IPS DF 4.7 (cell line): ENCODE data around the gene FTCDNL1.

Experiments used
- DNase-seq: peaks from one replicate; pipeline ENCODE4 v3.0.0-alpha.2; 2013; ENCODE audit warnings: low spot score; ENCODE audit errors: extremely low read depth

FTCDNL1 gene

DNA sequence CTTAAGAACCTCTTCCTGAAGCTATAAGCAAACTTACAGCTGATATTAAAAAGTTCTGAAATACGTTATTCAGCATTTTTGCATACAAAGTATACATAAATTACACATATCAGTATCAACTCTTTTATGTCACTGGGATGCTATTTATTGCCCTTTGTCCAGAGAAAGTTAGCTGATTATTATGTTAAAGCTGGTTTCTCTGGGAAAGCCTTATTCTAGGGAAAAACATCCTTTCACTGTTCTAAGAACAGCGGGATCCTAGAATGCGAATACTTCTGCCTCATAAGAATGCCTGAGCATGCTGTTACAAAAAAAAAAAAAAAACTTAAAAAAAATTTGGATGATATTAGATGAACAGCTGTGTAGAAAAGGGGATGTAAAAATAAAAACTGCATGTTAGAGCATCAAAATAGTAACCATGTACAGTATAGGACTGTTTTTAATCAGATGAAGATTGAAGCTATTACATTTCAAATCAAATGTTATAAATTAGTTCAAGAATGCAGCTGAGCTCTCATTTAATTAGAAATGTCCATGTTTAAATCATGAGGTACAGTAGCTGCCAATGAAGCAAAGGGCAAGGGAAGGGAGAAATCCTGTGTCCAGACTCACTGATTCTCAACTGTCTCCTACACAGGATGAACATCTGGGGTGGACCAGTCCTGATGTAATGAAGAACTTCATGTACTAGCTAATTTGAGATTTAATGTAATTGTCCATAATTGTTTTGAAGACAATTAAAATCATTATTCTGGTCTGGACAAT, 8.2 kb downstream of the FTCDNL1 start:
- DNase-seq: no peak

DNA sequence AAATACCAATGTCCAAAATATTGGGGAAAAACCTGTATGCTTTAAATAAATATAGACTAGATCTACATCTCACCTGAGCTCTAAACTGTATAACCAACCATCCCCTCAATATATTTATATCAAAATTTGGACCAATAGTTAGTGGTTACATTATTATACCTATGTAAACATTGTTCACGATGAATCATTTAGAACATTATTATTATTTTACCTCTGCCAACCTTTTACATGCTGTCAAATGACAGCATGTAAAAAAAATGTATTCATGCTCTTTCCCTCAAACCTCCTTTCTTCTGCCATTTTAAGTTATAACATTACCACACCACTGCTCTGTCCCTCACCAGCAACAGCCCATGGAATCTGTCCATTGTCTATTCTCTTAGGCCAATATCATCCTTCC, 9.6 kb downstream of the FTCDNL1 start:
- no peak for DNase-seq

DNA sequence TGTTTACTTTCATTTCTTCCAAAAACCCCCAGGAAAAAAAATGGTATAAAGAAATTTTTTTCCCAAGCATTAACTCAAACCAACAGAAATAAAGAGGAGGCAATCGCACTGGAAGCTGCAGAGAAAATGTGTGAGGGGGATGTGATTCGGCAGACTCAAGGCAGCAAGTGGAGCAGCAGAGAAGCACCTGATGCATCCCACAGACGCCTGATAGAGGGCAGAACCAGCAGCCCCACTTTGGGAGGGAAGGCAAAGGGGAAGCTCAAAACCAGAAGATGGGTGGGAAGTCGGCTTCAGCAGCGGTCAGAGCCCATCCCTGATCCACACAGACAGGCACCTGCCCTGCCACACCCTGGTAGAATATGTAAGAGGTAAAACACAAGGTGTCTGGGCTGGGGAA, 12.6 kb downstream of the FTCDNL1 start:
- no peak for DNase-seq

- no peak for DNase-seq
These were observed 14.0 kb downstream of the FTCDNL1 start for GRCh38 chr2:199836943-199837342.

DNA sequence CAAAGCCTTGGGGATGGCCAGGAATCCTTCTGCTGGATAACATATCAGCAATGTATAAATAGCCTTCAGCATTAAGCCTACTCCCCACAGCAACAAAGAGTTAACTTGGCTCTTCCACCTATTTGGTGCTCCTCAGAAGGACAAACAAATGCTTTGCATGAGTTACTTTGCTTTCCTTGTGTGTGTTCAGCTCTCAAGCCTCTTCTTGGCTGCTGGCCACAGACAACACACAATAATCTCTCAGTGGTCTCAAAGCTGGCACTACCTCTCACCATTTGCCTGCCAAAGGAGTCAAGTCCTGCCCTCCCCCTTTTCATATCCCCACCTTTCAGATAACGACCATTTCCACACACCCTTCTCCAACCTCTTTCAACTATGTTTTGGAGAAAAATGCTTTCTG, 17.5 kb downstream of the FTCDNL1 start:
- DNase-seq: no peak

DNA sequence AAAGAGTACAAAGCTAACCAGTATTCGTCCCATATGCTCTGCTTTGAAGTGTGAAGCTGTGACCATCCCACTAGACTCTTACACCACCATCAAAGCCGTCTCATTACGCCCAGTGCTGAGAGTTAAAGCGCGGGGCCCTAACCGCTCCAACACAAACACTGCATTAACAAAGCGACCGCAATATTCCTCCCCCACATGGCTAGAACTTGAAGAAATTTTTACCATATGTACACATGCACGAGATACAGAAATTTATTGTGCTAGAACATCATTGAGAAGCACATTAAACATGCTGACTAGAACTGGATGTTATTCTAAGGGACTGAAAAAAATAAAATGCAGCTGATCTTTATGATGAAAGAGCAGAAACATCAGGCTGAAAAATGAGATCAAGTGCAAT, 20.5 kb downstream of the FTCDNL1 start:
- no peak for DNase-seq

- no peak for DNase-seq
These were observed 21.4 kb downstream of the FTCDNL1 start for GRCh38 chr2:199829628-199830027.

DNA sequence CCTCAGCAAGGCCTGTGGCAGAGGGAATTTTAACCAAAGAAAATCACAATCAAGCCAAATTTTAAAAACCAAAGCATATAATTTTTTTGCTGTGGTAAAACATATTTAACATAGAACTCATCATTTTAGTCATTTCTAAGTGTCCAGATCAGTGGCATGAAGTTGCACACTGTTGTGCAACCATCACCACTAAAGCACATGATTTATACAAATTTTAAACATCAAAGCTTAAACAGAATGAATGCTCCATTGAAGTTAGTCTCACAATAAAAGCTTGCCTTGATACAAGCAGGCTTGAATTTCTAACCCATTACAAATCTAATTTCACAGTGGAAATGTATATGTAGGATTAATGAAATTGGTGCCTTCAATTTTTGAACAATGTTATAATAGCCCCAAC, 31.2 kb downstream of the FTCDNL1 start:
- DNase-seq: no peak

GRCh38 chr2:199818754-199819153, 32.2 kb downstream of the FTCDNL1 start:
- DNase-seq: no peak

- DNase-seq: no peak
These were observed 33.0 kb downstream of the FTCDNL1 start for GRCh38 chr2:199818026-199818425.

GRCh38 chr2:199814817-199815211, 36.2 kb downstream of the FTCDNL1 start:
- DNase-seq: no peak

- no peak for DNase-seq
These were observed 36.7 kb downstream of the FTCDNL1 start for GRCh38 chr2:199814101-199814816.

GRCh38 chr2:199812493-199812892, 38.5 kb downstream of the FTCDNL1 start:
- no peak for DNase-seq

- no peak for DNase-seq
These were observed 39.6 kb downstream of the FTCDNL1 start for GRCh38 chr2:199811346-199811745.

- DNase-seq: no peak
These were observed 40.4 kb downstream of the FTCDNL1 start for GRCh38 chr2:199810422-199811171.

- DNase-seq: no peak
These were observed 43.0 kb downstream of the FTCDNL1 start for GRCh38 chr2:199807966-199808365.

GRCh38 chr2:199806179-199806578, 44.8 kb downstream of the FTCDNL1 start:
- no peak for DNase-seq

DNA sequence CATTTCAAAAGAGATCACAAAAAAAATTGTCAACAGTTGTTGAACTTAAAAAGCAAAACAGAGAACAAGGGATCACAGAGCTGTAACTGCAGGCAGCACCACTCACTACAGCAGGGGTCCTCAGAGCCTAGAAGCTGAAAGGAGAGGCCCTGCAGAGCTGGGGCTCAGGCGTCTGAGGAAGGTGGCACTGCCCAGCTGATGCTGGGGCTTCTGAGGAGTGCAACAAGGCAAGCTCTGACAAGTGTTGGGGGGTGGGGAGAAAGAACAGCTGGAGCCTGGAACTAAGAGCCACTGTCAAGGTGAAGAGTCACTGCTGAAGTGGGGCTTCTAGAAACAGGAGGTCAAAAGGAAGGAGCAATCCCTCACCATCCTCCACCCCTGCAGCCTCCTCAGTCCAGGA, 46.2 kb downstream of the FTCDNL1 start:
- no peak for DNase-seq

- no peak for DNase-seq
These were observed 52.0 kb downstream of the FTCDNL1 start for GRCh38 chr2:199798831-199799580.

DNA sequence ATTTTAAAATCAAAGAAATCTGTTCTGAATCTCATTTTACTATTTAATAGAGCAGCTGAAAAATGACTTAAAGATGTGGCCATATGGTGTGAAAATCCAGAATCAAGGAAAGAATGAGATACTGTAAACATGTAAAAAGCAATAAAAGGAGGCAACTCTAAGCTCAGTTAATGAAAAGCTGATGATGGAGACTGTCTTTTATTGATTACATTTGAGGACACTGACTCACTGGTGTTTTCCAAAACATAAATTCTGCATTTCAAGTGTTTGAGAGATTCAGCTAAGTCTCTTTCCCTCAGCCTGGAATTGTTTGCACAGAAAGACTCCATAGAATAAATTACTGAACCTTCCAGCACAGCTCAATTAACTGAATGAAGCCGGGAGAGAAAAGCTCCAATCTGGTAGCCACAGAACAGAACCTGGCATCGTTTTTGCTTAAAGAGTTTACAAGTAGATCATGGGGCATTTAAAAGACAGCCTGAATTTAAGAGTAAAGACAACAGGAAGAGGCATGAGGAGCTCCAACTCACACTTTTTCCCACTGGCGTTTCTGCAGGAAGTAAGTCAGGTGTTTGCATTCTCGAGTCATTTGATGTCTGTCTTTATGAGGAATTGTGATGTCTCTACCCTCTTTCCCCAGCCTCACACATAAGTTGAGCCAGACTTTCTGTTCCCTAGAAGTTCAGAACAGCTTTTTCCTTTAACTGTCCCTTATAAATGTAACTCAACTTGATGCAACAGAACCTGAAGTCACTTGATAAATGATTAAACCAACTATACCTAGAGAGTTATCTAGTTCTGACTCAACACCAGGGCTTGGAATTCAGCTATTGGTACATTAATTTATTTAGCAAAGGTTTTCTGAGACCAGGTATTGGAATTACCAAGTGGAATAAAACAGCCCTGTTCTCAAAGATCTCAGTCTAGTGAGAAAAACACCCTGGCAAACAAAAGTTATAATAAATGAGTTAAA, 53.3 kb downstream of the FTCDNL1 start:
- no peak for DNase-seq
